Measurements from ENCODE around the gene RENBP. TPM values are rescaled to one million over a fixed set of nuclear protein-coding genes. Genes with fewer than 3 reads are reported as not detected.

RENBP gene
- total RNA-seq, 8 experiments from 2014 or later, result 5.3 to 46.7 (median 10.6) TPM

DNA sequence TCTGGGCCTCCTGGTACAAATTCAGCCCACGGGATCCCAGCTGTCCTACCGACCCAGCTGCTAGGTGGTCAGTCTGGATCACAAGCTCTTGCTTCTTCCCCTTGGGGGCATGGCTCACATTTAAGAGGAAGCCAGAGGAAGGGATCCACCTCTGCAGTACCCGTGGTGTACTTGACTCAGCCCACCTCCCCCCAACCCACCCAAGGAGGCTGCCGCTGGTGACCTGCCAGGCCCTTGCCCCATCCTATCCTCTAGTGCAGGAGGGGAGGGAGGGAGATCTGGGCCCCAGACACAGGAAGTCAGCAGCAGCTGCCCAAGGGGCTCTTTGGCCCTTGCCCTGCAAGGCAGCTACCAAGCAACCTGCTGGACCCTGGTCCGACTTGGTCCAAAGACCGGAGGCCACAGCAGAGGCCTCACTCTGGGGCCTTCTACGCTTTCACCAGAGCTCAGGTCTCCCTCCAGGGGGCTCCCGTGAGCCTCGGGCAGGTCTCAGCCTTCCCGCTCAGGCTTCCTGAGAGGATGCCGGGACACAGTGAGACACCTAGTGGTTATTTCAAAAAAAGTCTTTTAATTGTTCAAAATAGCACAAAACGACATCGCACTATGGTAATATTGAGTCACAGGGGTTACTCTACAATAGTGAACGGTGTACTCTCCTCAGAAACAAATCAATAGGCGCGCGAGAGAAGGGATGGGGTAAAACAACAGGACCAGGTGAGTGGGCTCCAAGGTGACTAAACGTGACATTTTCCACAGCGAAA lies 2.7 kb upstream of the RENBP start:
- ATAC-seq (replicated peaks in 6 of 8), result peak; percentile 48 to 80 (median 63)
- in situ Hi-C loops (cut with MboI; ENCODE audit: low pct_unique_long_range_greater_than_20kb in 2 of 9, low sequenced_read_pairs in 9 of 9, unreplicated experiment in 9 of 9), result no loop called here
- Histone ChIP-seq H3K4me1 (replicated peaks in 1 of 2) (peaks cover 19 to 25% of the 10 kb centered on the region in 2 donors), H3K27ac (peak overlapping the region; percentile 55 to 58), H3K4me3 (no peak overlapping the region)
- WGBS, 10 experiments, result 0 to 34% methylated on average over 1 to 8 of the region's 19 CpGs; no CpG with 5 or more reads in 8 of the 10 experiments

DNA sequence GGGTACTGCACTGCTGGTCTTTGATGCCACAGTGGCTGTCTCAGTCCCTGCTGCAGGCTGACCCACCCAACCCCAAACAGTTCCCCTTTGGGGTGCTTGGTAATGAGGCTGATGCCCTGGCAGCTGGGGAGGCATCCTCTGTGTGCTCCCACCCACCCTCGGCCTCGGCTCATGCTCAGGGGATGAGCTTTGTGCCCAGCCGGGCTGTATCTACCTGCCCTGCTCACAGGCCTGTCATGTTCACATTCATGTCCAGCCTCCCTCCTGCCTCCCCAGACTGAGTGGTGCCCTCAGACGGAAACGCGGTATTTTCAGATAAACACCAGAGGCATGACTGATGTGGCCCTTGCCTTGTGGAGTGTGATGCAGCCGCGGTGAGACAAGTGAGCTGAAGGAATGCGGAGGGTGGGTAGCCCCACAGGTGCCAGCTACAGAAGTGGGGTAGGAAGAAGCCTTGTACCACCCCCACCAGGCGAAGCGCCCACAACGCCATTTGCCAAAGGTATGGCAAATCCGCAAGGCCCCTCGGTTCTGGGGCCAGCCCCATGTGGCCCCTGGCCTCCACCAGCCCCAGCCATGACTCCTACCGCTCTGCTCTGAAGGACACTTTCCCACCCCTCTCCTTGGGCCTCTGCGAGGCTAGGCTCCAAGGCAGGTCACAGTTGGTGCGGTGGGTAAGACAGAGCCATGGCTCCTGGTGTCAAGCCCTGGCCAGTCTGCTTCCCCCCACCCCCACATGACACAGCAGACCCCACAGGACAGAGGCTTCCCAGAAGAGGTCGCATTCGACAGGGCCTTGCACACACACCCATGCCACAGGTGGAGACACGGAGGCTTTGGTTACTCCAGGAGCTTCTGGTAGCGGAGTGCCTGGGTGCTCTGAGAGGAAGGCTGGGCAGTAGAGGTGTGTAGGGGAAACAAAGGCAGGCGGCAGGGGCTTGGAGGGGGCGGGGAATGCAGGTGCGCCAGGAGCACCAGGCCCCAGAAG lies 1.8 kb upstream of the RENBP start:
- no peak for ATAC-seq (replicated peaks in 6 of 8)
- no peak overlapping the region for H3K27ac ChIP-seq
- no CpG with 5 or more reads among the region's 24 CpGs for whole genome bisulfite sequencing, 10 experiments
- in situ Hi-C loops (cut with MboI; ENCODE audit: low pct_unique_long_range_greater_than_20kb in 2 of 9, low sequenced_read_pairs in 9 of 9, unreplicated experiment in 9 of 9), result no loop called here
- peaks cover 19 to 25% of the 10 kb centered on the region in 2 donors for H3K4me1 ChIP-seq (replicated peaks in 1 of 2)
- H3K4me3 ChIP-seq, result no peak overlapping the region

DNA sequence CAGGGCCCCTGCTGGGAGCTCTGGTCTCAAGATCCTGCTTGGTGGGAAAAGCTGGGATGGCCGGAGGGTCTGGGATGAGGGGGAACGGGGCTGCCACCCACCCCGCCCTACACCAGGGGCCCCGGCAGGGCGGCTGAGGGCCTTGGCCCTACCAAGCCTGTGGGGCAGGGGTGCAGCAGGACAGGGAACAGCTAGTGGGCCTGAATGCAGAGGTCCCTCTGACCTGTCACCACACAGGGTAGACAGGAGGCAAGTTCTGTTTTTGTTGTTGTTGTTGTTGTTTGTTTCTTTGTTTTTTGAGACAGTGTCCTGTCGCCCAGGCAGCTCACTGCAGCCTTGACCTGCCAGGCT lies 332 bp upstream of the RENBP start:
- ATAC-seq (replicated peaks in 6 of 8), result peak in 2 of 8 experiments; percentile 4 to 5
- in situ Hi-C loops (cut with MboI; ENCODE audit: low pct_unique_long_range_greater_than_20kb in 2 of 9, low sequenced_read_pairs in 9 of 9, unreplicated experiment in 9 of 9), result no loop called here
- 40 to 100% methylated on average over 1 of the region's 6 CpGs; no CpG with 5 or more reads in 8 of the 10 experiments for WGBS, 10 experiments
- Histone ChIP-seq H3K4me1 (replicated peaks in 1 of 2) (peaks cover 19 to 25% of the 10 kb centered on the region in 2 donors), H3K4me3 (peak overlapping the region; percentile 18 to 54 (median 38)), H3K27ac (peak overlapping the region in 1 of 2 donors; percentile 69)

DNA sequence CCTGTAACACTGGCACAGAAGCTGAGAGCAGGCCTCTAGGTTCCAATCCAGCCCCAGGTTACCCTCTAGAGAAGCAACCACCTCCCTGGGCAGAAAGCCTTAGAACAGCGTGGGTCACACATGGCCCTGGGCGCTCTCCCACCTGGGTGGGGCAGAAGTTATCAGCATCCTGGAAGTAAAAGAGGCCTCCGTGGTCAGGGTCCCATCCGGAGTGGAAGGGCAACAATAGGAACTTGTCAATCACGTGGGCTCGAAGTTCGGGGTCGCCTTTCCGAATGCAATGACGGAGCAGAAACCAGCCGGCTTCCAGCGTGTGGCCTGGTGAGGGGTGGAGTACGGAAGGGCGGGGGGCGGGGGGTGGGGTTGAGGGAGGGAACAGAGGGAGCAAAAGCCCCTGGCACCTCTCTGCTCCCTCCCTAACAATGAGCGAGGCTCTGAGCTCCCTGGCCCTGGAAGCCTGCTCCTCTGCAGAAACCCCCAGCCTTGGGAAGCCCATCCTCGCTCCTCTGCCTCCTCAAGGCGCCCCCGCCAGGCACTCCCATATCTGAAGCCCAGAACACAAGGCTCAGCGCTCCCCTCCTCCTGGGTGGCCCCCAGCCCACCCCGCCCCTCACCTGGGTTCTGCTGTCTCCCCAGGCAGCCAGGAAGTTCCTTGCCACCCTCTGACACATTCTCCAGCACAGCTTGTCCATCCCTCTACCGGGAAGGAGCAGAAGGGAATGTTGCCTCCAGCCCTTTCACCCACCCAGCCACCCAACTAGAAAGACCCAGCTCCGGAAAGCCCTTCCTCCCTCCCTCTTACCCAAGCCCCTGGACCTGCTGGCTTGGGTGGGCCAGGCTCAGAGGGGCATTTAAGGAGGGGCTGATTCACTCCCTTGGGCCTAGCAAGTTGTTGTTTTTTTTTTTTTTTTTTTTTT lies 2.8 kb downstream of the RENBP start:
- no peak overlapping the region for H3K4me3 ChIP-seq
- in situ Hi-C loops (cut with MboI; ENCODE audit: low pct_unique_long_range_greater_than_20kb in 2 of 9, low sequenced_read_pairs in 9 of 9, unreplicated experiment in 9 of 9), result no loop called here
- ATAC-seq (replicated peaks in 6 of 8), result peak in 2 of 8 experiments; percentile 26 to 29
- WGBS, 10 experiments, result 0 to 75% methylated on average over 1 of the region's 23 CpGs; no CpG with 5 or more reads in 8 of the 10 experiments
- H3K27ac ChIP-seq, result no peak overlapping the region
- peaks cover 9% of the 10 kb centered on the region in 2 donors for H3K4me1 ChIP-seq (replicated peaks in 1 of 2)

DNA sequence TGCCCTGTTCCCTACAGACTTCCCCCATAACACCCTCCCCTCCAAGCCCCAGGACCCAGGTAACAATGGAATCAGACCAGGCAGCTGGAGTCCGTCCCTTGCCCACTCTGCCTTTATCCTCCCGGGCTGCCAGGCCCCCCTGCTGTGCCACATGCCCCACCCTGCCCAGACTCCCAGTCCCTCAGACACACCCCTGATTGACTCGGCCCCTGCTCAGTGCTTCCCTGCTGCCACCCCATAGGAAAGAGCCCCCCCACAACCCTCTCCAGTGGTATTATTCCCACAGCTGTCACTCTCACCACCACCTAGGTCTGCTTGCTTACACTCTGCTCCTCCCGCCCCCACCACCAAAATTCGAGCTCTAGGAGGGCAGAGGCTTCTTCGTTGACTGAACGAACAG lies 4.9 kb downstream of the RENBP start:
- ATAC-seq (replicated peaks in 6 of 8), result no peak
- in situ Hi-C loops (cut with MboI; ENCODE audit: low pct_unique_long_range_greater_than_20kb in 2 of 9, low sequenced_read_pairs in 9 of 9, unreplicated experiment in 9 of 9), result no loop called here
- Histone ChIP-seq H3K27ac (no peak overlapping the region), H3K4me1 (replicated peaks in 1 of 2) (peaks cover 5 to 6% of the 10 kb centered on the region in 2 donors), H3K4me3 (no peak overlapping the region)
- no CpG with 5 or more reads among the region's 7 CpGs for WGBS, 10 experiments

DNA sequence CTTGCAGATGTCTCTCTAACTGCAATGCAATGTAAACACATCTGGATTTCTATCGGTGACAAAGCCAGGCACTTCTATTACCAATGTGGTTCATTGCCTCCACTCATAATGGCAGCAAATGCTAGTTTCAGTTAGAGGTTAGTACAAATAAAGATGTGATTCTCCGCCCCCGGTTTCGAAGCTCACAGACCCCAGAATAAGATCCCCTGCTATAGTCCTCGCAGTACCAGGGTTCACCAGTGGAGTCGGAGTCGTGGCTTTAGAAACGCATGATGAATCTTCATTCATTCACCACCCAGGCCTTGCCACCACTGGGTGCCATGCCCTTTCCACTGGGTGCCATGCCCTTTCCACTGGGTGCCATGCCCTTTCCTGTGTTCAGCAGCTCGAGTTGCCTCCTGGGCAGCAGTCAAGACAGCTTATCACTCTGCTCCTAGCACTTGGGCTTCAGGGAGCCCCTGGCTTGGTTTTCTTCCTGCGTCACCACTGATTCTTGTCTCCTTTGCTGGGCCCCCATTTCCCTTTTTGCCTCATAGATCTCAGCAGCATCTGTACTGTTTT lies 6.1 kb downstream of the RENBP start:
- no peak for ATAC-seq (replicated peaks in 6 of 8)
- WGBS, 10 experiments, result 56 to 100% (median 86%) methylated on average over 1 to 4 of the region's 10 CpGs; no CpG with 5 or more reads in 3 of the 10 experiments
- H3K4me3 ChIP-seq, result no peak overlapping the region
- in situ Hi-C loops (cut with MboI; ENCODE audit: low pct_unique_long_range_greater_than_20kb in 2 of 9, low sequenced_read_pairs in 9 of 9, unreplicated experiment in 9 of 9), result no loop called here
- peaks cover 6 to 7% of the 10 kb centered on the region in 2 donors for H3K4me1 ChIP-seq (replicated peaks in 1 of 2)
- no peak overlapping the region for H3K27ac ChIP-seq

DNA sequence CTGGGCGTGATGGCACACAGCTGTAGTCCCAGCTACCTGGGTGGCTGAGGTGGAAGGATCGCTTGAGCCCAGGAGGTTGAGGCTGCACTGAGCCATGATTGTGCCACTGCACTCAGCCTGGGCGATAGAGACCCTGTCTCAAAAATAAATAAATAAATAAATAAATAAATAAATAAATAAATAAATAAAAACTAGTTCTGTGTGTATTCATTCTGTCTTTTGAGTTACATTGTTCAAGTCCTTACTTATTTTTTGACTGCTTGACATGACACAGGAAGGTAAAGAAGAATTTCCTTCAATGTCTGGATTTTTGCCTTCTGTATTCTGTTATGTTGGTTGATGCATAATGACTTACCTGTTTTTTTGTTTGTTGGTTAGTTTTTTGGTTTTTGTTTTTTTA lies 7.4 kb downstream of the RENBP start:
- no peak for ATAC-seq (replicated peaks in 6 of 8)
- H3K27ac ChIP-seq, result no peak overlapping the region
- H3K4me1 ChIP-seq (replicated peaks in 1 of 2), result peaks cover 6 to 7% of the 10 kb centered on the region in 2 donors
- no peak overlapping the region for H3K4me3 ChIP-seq
- in situ Hi-C loops (cut with MboI; ENCODE audit: low pct_unique_long_range_greater_than_20kb in 2 of 9, low sequenced_read_pairs in 9 of 9, unreplicated experiment in 9 of 9), result no loop called here
- WGBS, 10 experiments, result 100% methylated on average over 1 to 3 of the region's 3 CpGs; no CpG with 5 or more reads in 8 of the 10 experiments

DNA sequence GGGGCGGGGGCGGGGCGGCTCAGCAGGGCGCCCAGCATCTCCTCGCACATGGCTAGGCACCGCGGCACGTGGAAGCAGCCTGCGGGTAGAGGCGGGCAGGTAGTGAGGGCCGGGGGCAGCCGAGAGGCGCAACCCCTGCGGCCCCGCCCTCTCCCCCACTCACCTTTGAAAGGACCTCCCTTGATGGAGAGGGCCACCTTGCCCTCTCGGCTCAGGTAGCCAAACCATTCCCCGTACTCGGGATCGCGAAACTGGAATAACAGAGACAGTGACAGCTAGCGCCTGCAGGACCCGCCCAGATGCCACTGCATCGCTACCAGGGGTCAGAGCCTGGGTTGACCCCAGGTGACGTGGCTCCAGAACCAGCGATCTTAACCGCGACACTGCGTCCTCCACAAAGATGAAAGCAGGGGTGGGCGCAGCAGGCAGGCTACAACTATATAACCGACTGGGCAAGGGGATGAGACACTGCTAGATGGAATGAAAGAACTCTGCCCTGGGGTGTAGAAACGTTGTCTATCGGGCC lies 9.1 kb downstream of the RENBP start:
- peak in 2 of 8 experiments; percentile 2 for ATAC-seq (replicated peaks in 6 of 8)
- 38 to 74% methylated on average over 4 to 9 of the region's 32 CpGs; no CpG with 5 or more reads in 8 of the 10 experiments for WGBS, 10 experiments

DNA sequence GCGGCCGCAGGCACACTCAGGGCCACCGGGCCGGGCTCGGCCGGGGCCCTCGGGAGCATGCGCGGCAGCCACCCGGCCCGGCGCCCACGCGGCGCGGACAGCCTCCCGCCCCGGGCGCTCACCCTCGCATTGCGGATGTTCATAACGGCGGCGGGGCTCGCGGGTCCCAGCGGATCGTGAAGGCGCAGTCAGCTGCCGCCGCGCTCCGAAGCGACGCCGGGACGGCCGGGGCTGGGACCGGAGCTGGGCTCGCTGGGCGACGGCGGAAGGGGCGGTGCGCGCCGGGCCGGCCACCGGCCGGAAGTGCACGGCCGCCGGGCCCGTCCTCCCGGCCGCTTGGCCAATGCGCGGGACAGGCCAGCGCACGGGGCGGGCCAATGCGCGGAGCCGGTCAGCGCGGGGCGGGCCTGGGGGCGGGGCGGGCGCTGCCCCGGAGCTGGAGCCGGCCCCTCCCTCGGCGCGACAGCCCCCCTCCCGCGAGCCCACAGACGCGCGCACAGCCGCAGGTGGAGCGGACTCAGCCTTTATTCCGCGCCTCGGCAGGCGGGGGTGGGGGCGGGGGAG lies 9.6 kb downstream of the RENBP start, which contains the start of gene NAA10:
Gene NAA10, minus strand, starts transcription at position 276 of the 564 bp plus-strand sequence. Its CDS starts 133 bp downstream, at position 143.
- Histone ChIP-seq H3K27ac (peak within 1 kb of the TSS; percentile 68 to 83), H3K4me3 (peak within 1 kb of the TSS; percentile 64 to 96 (median 88))
- in situ Hi-C loops (cut with MboI; ENCODE audit: low pct_unique_long_range_greater_than_20kb in 2 of 9, low sequenced_read_pairs in 9 of 9, unreplicated experiment in 9 of 9), result no loop called here

More for the DNA sequence above, 9.1 kb downstream of the RENBP start:
- peaks cover 6 to 7% of the 10 kb centered on the region in 2 donors for H3K4me1 ChIP-seq (replicated peaks in 1 of 2)
- H3K27ac ChIP-seq, result peak overlapping the region in 1 of 2 donors; percentile 53
- in situ Hi-C loops (cut with MboI; ENCODE audit: low pct_unique_long_range_greater_than_20kb in 2 of 9, low sequenced_read_pairs in 9 of 9, unreplicated experiment in 9 of 9), result no loop called here
- peak overlapping the region; percentile 64 to 96 (median 88) for H3K4me3 ChIP-seq

DNA sequence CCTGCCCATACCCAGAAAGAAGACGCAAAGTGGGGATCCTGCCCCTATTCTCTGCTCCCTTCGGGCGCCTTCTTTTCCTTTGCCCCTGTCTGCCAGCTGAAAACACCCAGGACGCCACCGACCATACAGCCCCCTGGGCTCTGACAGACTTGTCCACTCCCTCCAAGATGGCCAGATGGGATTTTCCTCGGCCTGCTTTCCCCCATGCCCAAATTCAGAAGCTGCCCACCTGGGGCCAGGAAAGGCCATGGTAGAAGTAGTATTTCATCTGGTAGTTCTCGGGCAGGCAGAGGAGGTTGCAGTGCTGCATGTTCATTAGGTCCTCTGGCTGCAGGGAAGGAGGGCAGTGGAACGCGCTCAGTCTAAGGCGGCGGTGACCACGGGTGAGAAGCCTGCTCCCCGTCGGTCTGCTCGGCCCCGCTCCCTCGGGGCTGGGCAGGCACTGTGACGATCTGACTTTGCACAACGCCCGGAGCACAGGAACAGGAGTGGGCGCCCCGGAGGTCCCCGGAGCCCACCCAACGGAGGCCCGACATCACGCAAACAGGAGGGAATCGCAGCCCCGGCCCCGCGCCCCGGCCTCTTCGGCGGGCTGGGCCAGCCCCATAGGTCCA lies 10.2 kb downstream of the RENBP start:
- H3K27ac ChIP-seq, result peak overlapping the region; percentile 68 to 83
- peak overlapping the region; percentile 64 to 96 (median 88) for H3K4me3 ChIP-seq
- 0 to 40% methylated on average over 2 of the region's 33 CpGs; no CpG with 5 or more reads in 8 of the 10 experiments for WGBS, 10 experiments
- peaks cover 6 to 7% of the 10 kb centered on the region in 2 donors for H3K4me1 ChIP-seq (replicated peaks in 1 of 2)
- in situ Hi-C loops (cut with MboI; ENCODE audit: low pct_unique_long_range_greater_than_20kb in 2 of 9, low sequenced_read_pairs in 9 of 9, unreplicated experiment in 9 of 9), result no loop called here
- ATAC-seq (replicated peaks in 6 of 8), result peak; percentile 7 to 34 (median 22)

More for the DNA sequence above, 9.6 kb downstream of the RENBP start, which contains the start of gene NAA10:
- H3K4me1 ChIP-seq (replicated peaks in 1 of 2), result peaks cover 6 to 7% of the 10 kb centered on the region in 2 donors
- no CpG with 5 or more reads among the region's 87 CpGs for WGBS, 10 experiments
- ATAC-seq (replicated peaks in 6 of 8), result peak; percentile 89 to 98 (median 97)

DNA sequence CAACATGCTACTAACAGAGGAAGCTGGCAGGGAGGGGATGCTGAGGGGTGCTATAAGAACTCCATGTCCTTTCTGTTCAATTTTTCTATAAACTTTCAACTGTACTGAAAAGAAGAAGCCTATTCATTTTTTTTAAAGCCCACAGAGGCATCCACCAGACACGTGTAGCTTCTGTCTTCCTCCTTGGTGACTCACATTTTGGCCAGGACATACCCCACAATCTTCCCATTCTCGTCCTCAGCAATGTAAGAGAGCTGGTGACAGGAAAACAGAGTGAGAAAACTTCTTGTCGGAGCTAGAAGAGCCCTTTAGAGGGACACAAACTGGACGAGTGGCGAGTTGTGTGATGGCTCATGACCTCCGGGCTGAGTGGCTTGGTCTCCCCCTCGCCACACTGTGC lies 10.7 kb downstream of the RENBP start:
- Histone ChIP-seq H3K27ac (no peak overlapping the region), H3K4me1 (replicated peaks in 1 of 2) (peaks cover 10% of the 10 kb centered on the region in 2 donors), H3K4me3 (peak overlapping the region; percentile 64 to 96 (median 88))
- ATAC-seq (replicated peaks in 6 of 8), result no peak
- in situ Hi-C loops (cut with MboI; ENCODE audit: low pct_unique_long_range_greater_than_20kb in 2 of 9, low sequenced_read_pairs in 9 of 9, unreplicated experiment in 9 of 9), result no loop called here
- whole genome bisulfite sequencing, 10 experiments, result 0 to 25% (median 0%) methylated on average over 1 to 4 of the region's 7 CpGs; no CpG with 5 or more reads in 7 of the 10 experiments

Measured in motor neuron (in vitro differentiated cells).